Gastrocnemius medialis (tissue), 4 donors: ENCODE measurements around the gene TBL1X. TPM values are rescaled to one million over a fixed set of nuclear protein-coding genes. Genes with fewer than 3 reads are reported as not detected.
"Not testable (repeated sequence)": the region's sequence is repeated elsewhere in the genome, so short reads cannot be mapped to it uniquely, and the experiment has no call there.

ENCODE experiments used
- ATAC-seq, 2 donors: fragments of 150-250 bp; one replicate each; pipeline ENCODE4 v1.9.1; 2016
- DNase-seq, 2 donors: peaks; one replicate each; pipeline ENCODE4 v3.0.0-alpha.2; 2019
- H3K27ac ChIP-seq, 4 donors: fragments of 200-600 bp; sonication (generic); 1 replicate in 1 of 4; 2 replicates in 3 of 4; pipeline ENCODE4 v1.5.1; 2016 to 2018; ENCODE audit warnings: mild to moderate bottlenecking in 2 of 4, moderate library complexity in 1 of 4
- H3K27me3 ChIP-seq, 3 donors: fragments of 200-600 bp; sonication (generic) in 2 of 3; 1 replicate in 1 of 3; 2 replicates in 2 of 3; pipeline versions ENCODE4 v1.5.1 to v1.6.0; 2016 to 2019; ENCODE audit warnings: mild to moderate bottlenecking in 1 of 3, moderate library complexity in 1 of 3
- H3K36me3 ChIP-seq, 2 donors: fragments of 200-600 bp; sonication (generic) in 1 of 2; one replicate each; pipeline ENCODE4 v1.5.1; 2017 to 2018
- H3K4me1 ChIP-seq, 2 donors: fragments of 200-600 bp; sonication (generic) in 1 of 2; one replicate each; pipeline ENCODE4 v1.5.1; 2016 to 2017; ENCODE audit warnings: mild to moderate bottlenecking in 2 of 2
- H3K4me3 ChIP-seq, 4 donors: fragments of 200-600 bp; sonication (generic) in 3 of 4; 1 replicate in 1 of 4; 2 replicates in 3 of 4; pipeline ENCODE4 v1.5.1; 2016 to 2019; ENCODE audit warnings: mild to moderate bottlenecking in 2 of 4
- H3K9me3 ChIP-seq, 3 donors: fragments of 200-600 bp; sonication (generic) in 2 of 3; 1 replicate in 1 of 3; 2 replicates in 2 of 3; pipeline ENCODE4 v1.5.1; 2016 to 2019
- CTCF ChIP-seq, 5 experiments: fragments of 450-650 bp in 3 of 5; fragments of 200-600 bp in 2 of 5; sonication (generic) in 2 of 5; IDR thresholded peaks in 4 of 5; conservative IDR thresholded peaks in 1 of 5; 1 replicate in 4 of 5; 2 replicates in 1 of 5; pipeline ENCODE4 v1.5.1; 2016 to 2019; ENCODE audit warnings: antibody characterized with exemption in 5 of 5, mild to moderate bottlenecking in 3 of 5, moderate library complexity in 3 of 5
- POLR2A ChIP-seq, 2 donors: fragments of 450-650 bp; IDR thresholded peaks; one replicate each; pipeline ENCODE4 v1.6.1; 2017; ENCODE audit warnings: antibody characterized with exemption in 2 of 2, mild to moderate bottlenecking in 2 of 2, moderate library complexity in 2 of 2
- in situ Hi-C, 4 donors: fragments of 200-750 bp; cut with MboI; loops; one replicate each; pipeline versions ENCODE4 v1.15.0 to v1.8.0; 2017; ENCODE audit warnings: low sequenced_read_pairs in 4 of 4
- intact Hi-C: fragments of 100-400 bp; cut with DNase I; formaldehyde crosslinking; loops from one replicate; pipeline ENCODE4 v1.15.1; 2023; ENCODE audit warnings: low total_unique reads
- total RNA-seq, 4 donors: library from RNA; depleted of rRNA; stranded (reverse); fragments of >200 nt; gene quantifications; one replicate each; pipeline versions ENCODE4 v1.1.0 to v1.2.3, GENCODE V29; 2016

The TBL1X gene
- total RNA-seq, 4 donors from 2014 or later, result 6.7 to 16.8 (median 8.0) TPM

DNA sequence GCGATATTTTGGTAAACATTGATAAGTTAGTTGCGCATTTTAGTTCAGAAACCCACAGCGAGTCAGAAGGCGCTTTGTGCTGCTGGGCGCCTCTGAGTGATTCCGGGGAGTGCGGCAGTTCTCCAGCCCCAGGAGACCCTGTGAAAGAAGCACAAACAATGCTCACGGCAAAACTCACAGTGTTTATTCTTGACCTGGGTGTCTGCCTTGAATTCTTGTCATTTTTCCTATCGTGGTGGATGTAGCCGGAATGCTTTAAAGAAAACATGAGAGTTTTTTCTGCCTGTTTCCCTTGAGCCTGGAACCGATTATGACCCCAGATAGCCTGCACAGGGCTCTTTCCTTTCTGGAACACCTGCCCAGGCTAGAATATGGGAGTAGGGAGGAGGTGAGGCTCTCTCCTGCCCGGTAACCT is 6.7 kb downstream of the TBL1X start:
- no peak for ATAC-seq
- TF ChIP-seq CTCF (IDR thresholded peaks at IDR 0.05 in 4 of 5, conservative IDR thresholded peaks at IDR 0.05 in 1 of 5) (no peak), POLR2A (IDR thresholded peaks at IDR 0.05) (no peak)
- Histone ChIP-seq H3K9me3 (no peaks in the 10 kb centered on the region), H3K4me3 (no peak overlapping the region), H3K36me3 (no peaks in the 10 kb centered on the region), H3K4me1 (no peaks in the 10 kb centered on the region), H3K27me3 (no peaks in the 10 kb centered on the region), H3K27ac (no peak overlapping the region)
- DNase-seq, result no peak
- in situ Hi-C loops, result no loop called here
- intact Hi-C loops, result no loop called here

DNA sequence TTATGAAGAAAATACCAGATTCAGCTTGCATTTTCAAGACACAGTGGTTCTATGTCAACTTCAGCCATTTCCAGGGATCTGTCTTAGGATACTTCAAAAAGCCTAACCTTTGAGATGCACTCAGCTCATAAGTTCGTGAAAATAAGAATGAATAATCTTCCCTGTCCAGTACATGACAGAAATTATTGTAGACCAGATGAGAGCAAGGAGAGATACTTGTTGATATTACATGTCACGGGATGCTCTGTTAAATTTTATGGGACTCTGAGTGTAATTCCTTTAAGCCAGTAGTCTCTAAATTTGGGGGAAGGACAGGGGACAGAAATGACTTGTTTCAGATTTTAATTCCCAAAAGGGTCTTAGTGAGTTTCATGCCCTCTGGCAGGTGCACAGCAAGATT is 8.8 kb downstream of the TBL1X start:
- ATAC-seq, result no peak
- Histone ChIP-seq H3K4me3 (no peak overlapping the region), H3K4me1 (no peaks in the 10 kb centered on the region), H3K9me3 (no peaks in the 10 kb centered on the region), H3K36me3 (no peaks in the 10 kb centered on the region), H3K27ac (no peak overlapping the region), H3K27me3 (no peaks in the 10 kb centered on the region)
- no peak for DNase-seq
- no peak for TF ChIP-seq CTCF (IDR thresholded peaks at IDR 0.05 in 4 of 5, conservative IDR thresholded peaks at IDR 0.05 in 1 of 5)
- no peak for TF ChIP-seq POLR2A (IDR thresholded peaks at IDR 0.05)
- in situ Hi-C loops, result no loop called here
- intact Hi-C loops, result no loop called here

DNA sequence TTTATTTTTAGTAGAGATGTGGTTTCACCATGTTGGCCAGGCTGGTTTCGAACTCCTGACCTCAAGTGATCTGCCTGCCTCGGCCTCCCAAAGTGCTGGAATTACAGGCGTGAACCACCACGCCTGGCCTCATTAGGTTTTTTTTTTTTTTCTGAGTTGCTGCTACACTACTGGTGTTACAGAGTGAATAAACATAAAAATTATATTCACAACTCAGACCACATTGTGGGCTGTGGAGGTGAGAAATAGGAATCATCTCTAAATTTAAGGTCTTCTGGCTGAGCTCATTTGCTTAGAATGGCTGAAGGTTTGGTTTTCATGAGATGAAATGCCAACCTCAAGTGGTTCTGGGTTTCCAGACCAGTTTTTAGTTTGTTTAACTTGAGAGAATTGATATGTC is 10.6 kb downstream of the TBL1X start:
- DNase-seq, H3K36me3 ChIP-seq, intact Hi-C loops, H3K4me1 ChIP-seq, ATAC-seq, in situ Hi-C loops, H3K27ac ChIP-seq, H3K27me3 ChIP-seq, H3K4me3 ChIP-seq, H3K9me3 ChIP-seq: not testable (repeated sequence)

GRCh38 chrX:9475984-9476383 is 11.1 kb downstream of the TBL1X start:
- intact Hi-C loops (no loop called here), in situ Hi-C loops (no loop called here)
- no peaks in the 10 kb centered on the region for H3K27me3 ChIP-seq
- no peak overlapping the region for H3K27ac ChIP-seq
- no peak overlapping the region for H3K4me3 ChIP-seq
- H3K36me3 ChIP-seq, result no peaks in the 10 kb centered on the region
- DNase-seq (no peak), ATAC-seq (no peak)
- no peaks in the 10 kb centered on the region for H3K4me1 ChIP-seq
- no peaks in the 10 kb centered on the region for H3K9me3 ChIP-seq
- TF ChIP-seq CTCF (IDR thresholded peaks at IDR 0.05 in 4 of 5, conservative IDR thresholded peaks at IDR 0.05 in 1 of 5) (no peak), POLR2A (IDR thresholded peaks at IDR 0.05) (no peak)

GRCh38 chrX:9476810-9477575 is 12.1 kb downstream of the TBL1X start:
- DNase-seq (no peak), ATAC-seq (no peak)
- no peaks in the 10 kb centered on the region for H3K4me1 ChIP-seq
- H3K4me3 ChIP-seq, result no peak overlapping the region
- intact Hi-C loops (no loop called here), in situ Hi-C loops (no loop called here)
- H3K27me3 ChIP-seq, result no peaks in the 10 kb centered on the region
- no peaks in the 10 kb centered on the region for H3K9me3 ChIP-seq
- H3K36me3 ChIP-seq, result no peaks in the 10 kb centered on the region
- TF ChIP-seq POLR2A (IDR thresholded peaks at IDR 0.05) (no peak), CTCF (IDR thresholded peaks at IDR 0.05 in 4 of 5, conservative IDR thresholded peaks at IDR 0.05 in 1 of 5) (no peak)
- no peak overlapping the region for H3K27ac ChIP-seq
